Measurements from ENCODE around the gene ACTL10.
"Not testable (repeated sequence)": the region's sequence is repeated elsewhere in the genome, so short reads cannot be mapped to it uniquely, and the experiment has no call there.

The ACTL10 gene

GRCh38 chr20:33697129-33697528 is 30.4 kb downstream of the ACTL10 start:
- DNase-seq (ENCODE audit: low spot score), result no peak

GRCh38 chr20:33698966-33699365 is 32.2 kb downstream of the ACTL10 start:
- not testable (repeated sequence) for DNase-seq (ENCODE audit: low spot score)

- DNase-seq (ENCODE audit: low spot score), result not testable (repeated sequence)
These were observed 34.1 kb downstream of the ACTL10 start for GRCh38 chr20:33700696-33701441.

GRCh38 chr20:33701629-33702450 is 35.1 kb downstream of the ACTL10 start:
- DNase-seq (ENCODE audit: low spot score), result no peak

GRCh38 chr20:33702861-33703260 is 36.1 kb downstream of the ACTL10 start:
- no peak for DNase-seq (ENCODE audit: low spot score)

GRCh38 chr20:33703498-33704137 is 36.9 kb downstream of the ACTL10 start:
- no peak for DNase-seq (ENCODE audit: low spot score)

GRCh38 chr20:33704197-33704924 is 37.6 kb downstream of the ACTL10 start:
- DNase-seq (ENCODE audit: low spot score), result no peak

GRCh38 chr20:33707668-33708067 is 40.9 kb downstream of the ACTL10 start:
- no peak for DNase-seq (ENCODE audit: low spot score)

GRCh38 chr20:33709398-33709797 is 42.7 kb downstream of the ACTL10 start:
- DNase-seq (ENCODE audit: low spot score), result no peak

GRCh38 chr20:33709905-33710541 is 43.3 kb downstream of the ACTL10 start:
- DNase-seq (ENCODE audit: low spot score), result no peak

GRCh38 chr20:33710681-33711445 is 44.1 kb downstream of the ACTL10 start:
- no peak for DNase-seq (ENCODE audit: low spot score)

- no peak for DNase-seq (ENCODE audit: low spot score)
These were observed 44.6 kb downstream of the ACTL10 start for GRCh38 chr20:33711446-33711738.

GRCh38 chr20:33713865-33714367 is 47.2 kb downstream of the ACTL10 start:
- DNase-seq (ENCODE audit: low spot score), result no peak

- DNase-seq (ENCODE audit: low spot score), result no peak
These were observed 49.8 kb downstream of the ACTL10 start for GRCh38 chr20:33716498-33716897.

All from LoVo (cell line).